GM12878 (cell line): Measurements from ENCODE around the gene ZMYND19. TPM values are rescaled to one million over a fixed set of nuclear protein-coding genes. Genes with fewer than 3 reads are reported as not detected.

Experiments used
- BCLAF1 ChIP-seq: fragments of 450-650 bp; IDR thresholded peaks from 2 replicates; pipeline ENCODE4 v1.6.1; 2017; ENCODE audit warnings: antibody characterized with exemption, mild to moderate bottlenecking, moderate library complexity
- EGR1 ChIP-seq, 2 experiments: IDR thresholded peaks; 1 replicate in 1 of 2; 2 replicates in 1 of 2; pipeline ENCODE4 v1.6.1; 2011 to 2012; ENCODE audit warnings: low read depth in 2 of 2, low read length in 2 of 2, borderline replicate concordance in 1 of 2, mild to moderate bottlenecking in 1 of 2, moderate library complexity in 1 of 2
- IKZF2 ChIP-seq, 2 experiments: fragments of 450-650 bp; IDR thresholded peaks; 2 replicates each; pipeline ENCODE4 v1.6.1; 2017; ENCODE audit warnings: mild to moderate bottlenecking in 2 of 2, moderate library complexity in 2 of 2
- KDM1A ChIP-seq: fragments of 200-600 bp; sonication (generic); IDR thresholded peaks from 2 replicates; pipeline ENCODE4 v1.6.1; 2016; ENCODE audit warnings: borderline replicate concordance
- TBL1XR1 ChIP-seq: IDR thresholded peaks from 2 replicates; pipeline ENCODE4 v1.6.1; 2012; ENCODE audit warnings: low read depth, low read length, improper control_type of control experiment
- ZNF687 ChIP-seq: fragments of 450-650 bp; IDR thresholded peaks from 2 replicates; pipeline ENCODE4 v1.6.1; 2017; ENCODE audit warnings: mild to moderate bottlenecking, moderate library complexity
- polyA plus RNA-seq, 11 experiments: library from polyadenylated mRNA; depleted of rRNA in 4 of 11; unstranded in 6 of 11; stranded (reverse) in 5 of 11; fragments of >200 nt; fragmentation: Nextera tagmentation in 4 of 11; fragmentation: Illumina TruSeq in 1 of 11; extraction: Ambion mirVana in 4 of 11; extraction: Trizol in 1 of 11; gene quantifications; 1 replicate in 1 of 11; 2 replicates in 10 of 11; pipeline versions ENCODE4 v1.2.1 to v1.2.3, GENCODE V29; 2011 to 2016; ENCODE audit warnings: inconsistent platforms in 2 of 11, missing spikeins in 2 of 11, low read depth in 1 of 11
- total RNA-seq, 4 experiments: library from RNA; depleted of rRNA in 3 of 4; stranded (reverse); fragments of >200 nt in 3 of 4; fragmentation: Illumina TruSeq in 1 of 4; extraction: Trizol in 1 of 4; gene quantifications; 2 replicates each; pipeline versions ENCODE4 v1.2.1 to v1.2.3, GENCODE V29; 2013 to 2021
- TF ChIP-seq, protein P1 (sequence below): fragments of 450-650 bp; IDR thresholded peaks from 2 replicates; pipeline ENCODE4 v1.6.1; 2014; ENCODE audit warnings: mild to moderate bottlenecking

Gene ZMYND19
- total and polyA plus RNA-seq, 10 of the 15 experiments (the other 5 are each of a cell fraction or from before 2014, with no cell fraction given) = 0.84 to 54.8 (median 20.1) TPM

DNA sequence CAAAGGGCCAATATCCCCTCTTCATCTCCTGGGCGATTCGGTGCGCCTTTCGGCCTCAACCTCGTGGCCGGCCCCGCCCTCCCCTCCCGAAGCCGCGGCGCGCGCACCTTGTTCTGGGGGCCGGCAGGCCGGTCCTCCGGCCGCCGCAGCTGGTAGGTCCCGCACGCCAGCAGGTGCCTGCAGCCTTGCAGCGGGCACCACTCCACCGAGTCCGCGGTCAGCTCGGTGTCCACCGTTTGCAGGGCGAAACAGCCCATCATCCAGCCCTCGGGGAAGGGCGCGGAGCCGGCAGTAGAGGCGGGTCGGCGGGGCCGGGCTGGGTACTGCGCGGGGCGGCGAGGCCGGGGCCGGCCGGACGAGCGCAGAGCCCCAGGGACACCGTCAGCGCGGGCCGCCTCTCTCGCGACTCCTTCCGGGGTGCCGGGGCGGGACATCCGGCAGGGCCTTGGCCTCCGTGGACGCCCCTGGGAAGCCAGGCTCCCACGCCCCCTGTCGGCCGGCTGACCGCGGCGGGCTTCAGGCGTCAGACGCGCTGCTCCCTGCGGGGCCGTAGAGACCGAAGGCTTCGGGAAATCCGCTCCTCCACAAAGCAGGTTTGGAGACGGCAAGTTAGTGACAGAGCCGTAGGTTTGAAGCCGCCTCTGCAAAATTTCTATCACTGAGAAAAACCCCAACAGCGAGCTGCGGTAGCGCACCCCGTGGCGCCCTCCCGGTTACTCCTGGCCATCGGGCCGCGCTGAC, 11.6 kb downstream of the ZMYND19 start, which contains the start of gene DPH7 (continued):
- TF ChIP-seq BCLAF1 = peak; percentile 69; the same call in 1 of the 2 replicates
- peak; percentile 73 to 82 for TF ChIP-seq EGR1 (IDR thresholded peaks at IDR 0.05; ENCODE audit: borderline replicate concordance in 1 of 2, low read depth in 2 of 2, low read length in 2 of 2)
- TF ChIP-seq ZNF687 = peak; percentile 83
- TF ChIP-seq TBL1XR1 = peak; percentile 81; the same call in 1 of the 2 replicates
- TF ChIP-seq IKZF2 (IDR thresholded peaks at IDR 0.05) = no peak
- no peak for TF ChIP-seq KDM1A
- TF ChIP-seq, protein P1, sequence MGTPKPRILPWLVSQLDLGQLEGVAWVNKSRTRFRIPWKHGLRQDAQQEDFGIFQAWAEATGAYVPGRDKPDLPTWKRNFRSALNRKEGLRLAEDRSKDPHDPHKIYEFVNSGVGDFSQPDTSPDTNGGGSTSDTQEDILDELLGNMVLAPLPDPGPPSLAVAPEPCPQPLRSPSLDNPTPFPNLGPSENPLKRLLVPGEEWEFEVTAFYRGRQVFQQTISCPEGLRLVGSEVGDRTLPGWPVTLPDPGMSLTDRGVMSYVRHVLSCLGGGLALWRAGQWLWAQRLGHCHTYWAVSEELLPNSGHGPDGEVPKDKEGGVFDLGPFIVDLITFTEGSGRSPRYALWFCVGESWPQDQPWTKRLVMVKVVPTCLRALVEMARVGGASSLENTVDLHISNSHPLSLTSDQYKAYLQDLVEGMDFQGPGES = no peak
- TF ChIP-seq, all 136 proteins: peak for 67
